ENCODE data around the gene TPO.

GRCh38 chr2:1366546-1367134 is 46.6 kb upstream of the TPO start:
- TF ChIP-seq CTCF (conservative IDR thresholded peaks at IDR 0.05 in 1 of 2, IDR thresholded peaks at IDR 0.05 in 1 of 2; ENCODE audit: extremely low read depth in 1 of 2, insufficient read depth in 1 of 2, low read depth in 1 of 2, low read length in 2 of 2) (no peak), EZH2 (IDR thresholded peaks at IDR 0.05; ENCODE audit: borderline replicate concordance, low read length) (no peak)

Data from mammary epithelial cell (primary cell).